ENCODE measurements around the gene GRIK3.

GRIK3 gene

DNA sequence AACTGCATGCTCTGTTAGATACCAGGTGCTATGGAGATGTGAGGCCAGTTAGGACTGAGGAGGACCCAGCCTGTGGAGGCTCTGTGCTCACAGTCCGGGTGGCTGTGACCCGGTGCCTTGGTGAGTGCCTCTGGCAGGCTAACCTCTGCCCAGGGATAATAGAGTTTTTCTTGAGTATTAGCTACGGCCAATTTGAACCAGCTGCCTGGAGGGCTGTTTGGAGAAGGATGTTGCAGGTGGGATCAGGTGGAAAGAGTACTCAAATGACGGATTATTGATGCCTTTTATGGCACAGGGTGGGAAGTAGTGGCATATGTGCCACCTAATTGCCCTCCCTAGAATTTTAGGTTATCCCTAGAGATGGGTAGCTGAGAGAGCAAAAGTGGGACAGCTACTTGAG lies 182.7 kb downstream of the GRIK3 start:
- no peak for DNase-seq (ENCODE audit: low spot score)

- no peak for DNase-seq (ENCODE audit: low spot score)
Observed at GRCh38 chr1:36851087-36851486, 183.2 kb downstream of the GRIK3 start.

- DNase-seq (ENCODE audit: low spot score), result no peak
Observed at GRCh38 chr1:36849956-36850355, 184.4 kb downstream of the GRIK3 start.

DNA sequence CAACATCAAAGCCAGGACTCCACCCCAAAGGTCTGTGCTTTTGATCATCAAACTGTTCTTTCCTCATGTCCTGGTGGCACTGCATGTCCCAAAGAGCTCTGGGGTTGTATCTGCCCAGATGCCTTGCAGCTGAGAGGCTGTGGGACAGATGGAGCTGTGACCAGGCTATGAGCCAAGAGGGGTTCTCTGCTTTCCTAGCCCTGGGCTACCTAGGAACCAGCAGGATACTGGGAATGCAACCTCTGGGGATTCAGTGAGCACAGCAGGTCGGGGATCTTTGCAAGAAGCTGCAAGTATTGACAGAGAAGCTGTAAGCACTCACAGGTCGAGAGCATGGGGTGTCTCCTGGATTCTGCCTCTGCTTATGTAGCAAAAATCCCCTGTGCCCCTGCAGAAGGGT lies 186.6 kb downstream of the GRIK3 start:
- no peak for DNase-seq (ENCODE audit: low spot score)

GRCh38 chr1:36847186-36847585 lies 187.1 kb downstream of the GRIK3 start:
- DNase-seq (ENCODE audit: low spot score), result no peak

DNA sequence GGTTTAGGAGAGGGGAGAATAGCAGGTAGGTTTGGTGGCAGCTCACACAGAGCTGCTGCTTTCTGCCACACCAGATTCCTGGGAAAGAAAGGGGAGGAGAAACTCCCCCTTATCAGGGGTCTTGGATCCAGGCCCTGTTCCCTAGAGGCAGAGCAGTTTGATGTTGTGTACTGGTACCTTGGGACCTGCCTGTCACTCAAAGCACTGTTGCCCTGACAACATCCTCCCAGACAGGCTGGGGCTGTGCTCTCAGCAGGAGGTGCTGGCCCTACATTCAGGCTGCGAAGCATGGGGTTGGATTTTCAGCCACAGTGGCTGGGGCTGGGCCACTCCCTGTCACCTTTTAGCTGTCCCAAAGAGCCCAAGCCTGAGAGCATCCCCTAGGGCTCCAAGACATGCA lies 188.0 kb downstream of the GRIK3 start:
- DNase-seq (ENCODE audit: low spot score), result no peak

DNA sequence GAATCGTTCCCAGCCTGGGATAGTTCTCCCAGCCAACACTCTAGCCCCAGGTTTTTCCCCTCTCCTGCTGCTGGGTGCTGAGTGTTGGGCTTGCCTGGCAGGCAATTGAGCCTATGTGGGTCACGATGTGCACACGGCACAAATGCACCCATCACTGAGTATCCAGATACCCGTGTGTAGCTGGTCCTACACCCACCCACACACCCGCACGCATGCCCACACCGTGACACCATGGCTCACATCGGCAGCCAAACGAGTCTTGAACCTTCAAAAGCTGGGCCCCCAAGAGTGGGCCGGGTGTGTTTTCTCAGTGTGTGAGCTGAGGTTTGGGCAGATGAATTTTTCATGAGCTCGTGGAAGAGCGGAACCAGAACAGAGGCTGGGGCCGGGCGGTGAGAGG lies 188.5 kb downstream of the GRIK3 start:
- DNase-seq (ENCODE audit: low spot score), result no peak

GRCh38 chr1:36844917-36845316 lies 189.4 kb downstream of the GRIK3 start:
- DNase-seq (ENCODE audit: low spot score), result no peak

DNA sequence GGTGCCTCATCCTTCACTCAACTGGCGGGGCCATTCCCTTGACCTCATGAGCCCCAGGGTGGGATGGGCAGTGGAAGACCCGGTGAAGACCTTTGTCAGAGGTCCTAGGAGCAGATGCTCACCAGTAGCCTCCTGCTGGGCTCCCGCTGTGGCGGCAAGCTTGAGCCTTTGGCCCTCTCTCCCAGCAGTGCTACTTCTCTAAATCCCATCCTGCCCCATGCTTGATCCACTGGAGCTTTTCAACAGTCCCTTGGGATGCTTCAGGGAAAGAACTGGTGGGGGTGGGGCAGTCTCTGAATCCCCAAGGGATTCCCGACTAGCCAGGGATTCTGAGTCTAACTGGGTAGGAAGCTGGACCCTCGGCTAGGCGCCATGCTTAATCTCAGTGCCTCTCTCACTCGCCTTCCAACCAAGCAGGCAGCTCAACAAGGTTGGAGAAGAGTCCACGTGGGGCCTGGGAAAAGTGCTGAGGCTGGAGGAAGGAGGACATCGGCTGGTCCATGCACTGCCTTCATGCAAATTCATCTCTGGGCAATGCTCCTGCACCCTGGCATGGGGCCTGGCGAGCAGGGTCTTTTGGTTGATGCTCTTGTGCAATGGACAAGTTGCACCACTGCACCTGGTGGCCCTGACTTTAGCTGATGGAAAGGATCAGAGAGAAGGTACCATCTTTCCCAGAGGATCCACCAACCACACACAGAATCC lies 190.3 kb downstream of the GRIK3 start:
- DNase-seq (ENCODE audit: low spot score), result no peak

DNA sequence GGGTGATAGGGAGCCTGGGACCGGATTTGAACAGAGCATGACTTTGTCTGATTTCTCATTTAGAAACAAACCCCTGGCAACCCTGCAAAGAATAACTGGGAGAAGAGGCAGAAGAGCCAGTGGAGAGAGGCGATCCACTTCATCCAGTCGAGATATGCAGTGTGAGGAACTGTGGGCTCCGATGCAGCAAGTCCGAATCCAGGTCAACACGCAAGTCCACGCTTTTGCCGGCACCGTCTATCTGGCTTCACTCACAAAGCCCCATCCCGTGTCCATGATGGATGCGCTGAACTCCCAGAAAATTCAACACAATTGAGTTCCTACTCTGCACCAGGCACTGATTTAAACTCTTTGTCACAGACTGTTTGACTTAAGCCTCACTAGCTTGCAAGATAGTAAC lies 191.3 kb downstream of the GRIK3 start:
- DNase-seq (ENCODE audit: low spot score), result no peak

- no peak for DNase-seq (ENCODE audit: low spot score)
Observed at GRCh38 chr1:36842448-36842847, 191.9 kb downstream of the GRIK3 start.

GRCh38 chr1:36839485-36839884 lies 194.8 kb downstream of the GRIK3 start:
- no peak for DNase-seq (ENCODE audit: low spot score)

- DNase-seq (ENCODE audit: low spot score), result no peak
Observed at GRCh38 chr1:36838888-36839287, 195.4 kb downstream of the GRIK3 start.

DNA sequence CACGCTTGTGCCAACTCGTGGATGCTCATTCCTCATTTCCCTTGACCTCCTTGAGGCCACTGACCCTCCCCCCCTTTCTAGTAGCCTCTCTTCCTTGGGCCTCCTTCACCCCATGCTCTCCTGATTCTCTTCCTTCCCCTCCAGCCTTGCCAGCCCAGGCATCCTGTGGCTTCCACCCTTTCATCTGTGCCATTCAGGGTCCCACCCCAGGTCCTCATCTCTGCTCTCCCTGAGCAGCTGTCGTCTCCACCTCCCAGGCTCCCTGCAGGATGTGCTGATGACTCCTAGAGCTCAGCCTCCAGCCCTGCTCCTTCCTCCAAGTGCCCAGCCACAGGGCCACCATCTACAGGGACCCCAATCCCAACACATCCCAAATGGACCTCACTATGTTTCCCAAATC lies 197.4 kb downstream of the GRIK3 start:
- no peak for DNase-seq (ENCODE audit: low spot score)

- no peak for DNase-seq (ENCODE audit: low spot score)
Observed at GRCh38 chr1:36836196-36836883, 198.0 kb downstream of the GRIK3 start.

- DNase-seq (ENCODE audit: low spot score), result no peak
Observed at GRCh38 chr1:36835696-36836095, 198.6 kb downstream of the GRIK3 start.

GRCh38 chr1:36835017-36835695 lies 199.2 kb downstream of the GRIK3 start:
- no peak for DNase-seq (ENCODE audit: low spot score)

DNA sequence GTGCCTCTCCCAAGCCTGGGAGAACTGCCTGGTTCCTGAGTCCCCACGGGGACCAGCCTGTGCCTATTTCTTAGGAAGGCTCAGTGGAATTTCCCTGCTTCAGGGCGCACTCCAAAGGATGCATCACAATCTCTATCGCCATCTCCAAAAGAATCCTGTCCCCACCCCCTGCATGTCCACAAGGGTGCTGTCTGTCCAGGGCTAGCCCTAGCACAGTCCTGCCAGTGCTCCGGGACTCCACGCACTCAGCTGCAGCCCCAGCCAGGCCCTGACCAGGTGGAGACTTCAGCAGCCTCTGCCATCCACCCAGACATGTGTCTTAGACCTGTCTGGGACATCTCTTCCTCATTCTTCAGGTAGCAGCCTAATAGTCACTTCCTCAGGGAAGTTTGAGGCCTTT lies 199.7 kb downstream of the GRIK3 start:
- no peak for DNase-seq (ENCODE audit: low spot score)

- DNase-seq (ENCODE audit: low spot score), result no peak
Observed at GRCh38 chr1:36831186-36831810, 203.0 kb downstream of the GRIK3 start.

DNA sequence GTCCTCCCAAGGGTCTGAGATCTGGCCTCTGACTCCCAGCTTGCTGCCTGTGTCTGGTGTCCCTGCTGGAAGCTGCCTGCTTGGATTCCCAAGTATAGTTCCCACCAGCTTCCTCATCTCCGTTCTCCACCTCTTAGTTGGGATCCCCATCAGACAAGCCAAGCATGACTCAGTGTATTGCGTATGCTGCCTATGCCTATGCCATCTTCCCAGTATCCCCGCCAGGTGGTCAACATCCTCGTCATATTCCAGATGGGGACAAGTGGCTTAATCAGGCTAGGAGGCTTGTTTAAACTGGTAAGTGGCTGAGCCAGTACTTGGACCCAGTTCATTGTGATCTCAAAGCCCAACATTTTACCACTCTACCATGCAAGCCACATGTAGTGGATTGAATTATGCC lies 204.4 kb downstream of the GRIK3 start:
- no peak for DNase-seq (ENCODE audit: low spot score)

DNA sequence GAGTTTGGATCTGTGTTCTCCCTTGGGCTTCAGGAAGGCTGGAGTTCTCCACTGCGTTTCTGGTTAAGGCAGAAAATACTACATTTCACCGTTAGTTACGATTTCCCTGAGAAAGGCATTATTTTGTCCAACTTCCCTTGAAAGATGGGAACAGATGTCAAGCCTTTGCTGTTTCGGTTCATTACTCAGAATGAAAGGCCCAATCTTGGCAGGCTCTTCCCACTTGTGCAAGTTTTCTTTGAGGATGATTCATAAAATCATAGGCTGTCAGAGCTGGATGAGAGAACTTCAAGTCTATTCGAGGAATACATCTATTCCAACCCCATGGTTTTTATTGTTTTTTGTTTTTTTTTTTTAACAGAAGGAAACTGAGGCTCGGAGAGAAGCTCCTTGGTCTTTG lies 205.2 kb downstream of the GRIK3 start:
- no peak for DNase-seq (ENCODE audit: low spot score)

GRCh38 chr1:36825226-36825625 lies 209.1 kb downstream of the GRIK3 start:
- DNase-seq (ENCODE audit: low spot score), result no peak

GRCh38 chr1:36824390-36824861 lies 209.9 kb downstream of the GRIK3 start:
- no peak for DNase-seq (ENCODE audit: low spot score)
